NB4 (cell line): Measurements from ENCODE around the gene MED13L.
A peak's percentile ranks its signal among the peaks of the same experiment; 100 is the strongest.
"Not testable (repeated sequence)": the region's sequence is repeated elsewhere in the genome, so short reads cannot be mapped to it uniquely, and the experiment has no call there.

Source experiments
- DNase-seq: peaks from one replicate; pipeline ENCODE4 v3.0.0; 2010; ENCODE audit warnings: low read depth
- H3K4me3 ChIP-seq: one replicate; pipeline ENCODE4 v1.5.1; 2011; ENCODE audit warnings: mild to moderate bottlenecking, low read depth, low read length, moderate library complexity
- MYC ChIP-seq: IDR thresholded peaks from 2 replicates; pipeline ENCODE4 v1.6.1; 2011; ENCODE audit warnings: low read depth, low read length
- POLR2A ChIP-seq: IDR thresholded peaks from 2 replicates; pipeline ENCODE4 v1.6.1; 2011; ENCODE audit warnings: mild to moderate bottlenecking; ENCODE audit not compliant: insufficient read length; ENCODE audit errors: extremely low read depth
- TF ChIP-seq, protein P1 (sequence below): IDR thresholded peaks from 2 replicates; pipeline ENCODE4 v1.6.1; 2011; ENCODE audit warnings: low read depth, low read length
- TF ChIP-seq, protein P2 (sequence below): IDR thresholded peaks from one replicate; pipeline ENCODE4 v1.5.1; 2012; ENCODE audit warnings: low read depth, low read length

The MED13L gene

DNA sequence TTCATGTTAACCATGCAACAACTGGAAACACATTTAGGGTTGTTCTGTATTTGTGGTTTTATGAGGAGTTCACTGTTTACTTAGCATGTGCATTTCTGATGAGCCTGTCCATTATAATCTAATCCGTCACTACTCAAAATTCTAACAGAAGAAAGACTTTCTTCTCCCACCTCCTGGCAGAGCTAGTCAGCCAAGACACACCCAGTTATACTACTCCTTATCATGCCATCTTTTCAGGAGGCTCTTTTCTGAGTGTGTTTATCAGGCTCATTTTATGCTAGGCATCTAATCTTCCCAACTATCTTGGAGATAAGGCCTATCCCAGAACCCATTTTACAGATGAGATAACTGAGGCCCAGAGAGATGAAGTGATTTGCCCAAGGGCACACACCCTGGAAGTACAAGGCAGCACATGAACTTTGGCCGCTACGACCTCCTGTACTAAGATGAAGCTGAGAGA, 10.4 kb upstream of the MED13L start:
- TF ChIP-seq, protein P1, sequence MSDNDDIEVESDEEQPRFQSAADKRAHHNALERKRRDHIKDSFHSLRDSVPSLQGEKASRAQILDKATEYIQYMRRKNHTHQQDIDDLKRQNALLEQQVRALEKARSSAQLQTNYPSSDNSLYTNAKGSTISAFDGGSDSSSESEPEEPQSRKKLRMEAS: no peak
- no peak for TF ChIP-seq POLR2A
- TF ChIP-seq MYC: no peak
- TF ChIP-seq, protein P2, sequence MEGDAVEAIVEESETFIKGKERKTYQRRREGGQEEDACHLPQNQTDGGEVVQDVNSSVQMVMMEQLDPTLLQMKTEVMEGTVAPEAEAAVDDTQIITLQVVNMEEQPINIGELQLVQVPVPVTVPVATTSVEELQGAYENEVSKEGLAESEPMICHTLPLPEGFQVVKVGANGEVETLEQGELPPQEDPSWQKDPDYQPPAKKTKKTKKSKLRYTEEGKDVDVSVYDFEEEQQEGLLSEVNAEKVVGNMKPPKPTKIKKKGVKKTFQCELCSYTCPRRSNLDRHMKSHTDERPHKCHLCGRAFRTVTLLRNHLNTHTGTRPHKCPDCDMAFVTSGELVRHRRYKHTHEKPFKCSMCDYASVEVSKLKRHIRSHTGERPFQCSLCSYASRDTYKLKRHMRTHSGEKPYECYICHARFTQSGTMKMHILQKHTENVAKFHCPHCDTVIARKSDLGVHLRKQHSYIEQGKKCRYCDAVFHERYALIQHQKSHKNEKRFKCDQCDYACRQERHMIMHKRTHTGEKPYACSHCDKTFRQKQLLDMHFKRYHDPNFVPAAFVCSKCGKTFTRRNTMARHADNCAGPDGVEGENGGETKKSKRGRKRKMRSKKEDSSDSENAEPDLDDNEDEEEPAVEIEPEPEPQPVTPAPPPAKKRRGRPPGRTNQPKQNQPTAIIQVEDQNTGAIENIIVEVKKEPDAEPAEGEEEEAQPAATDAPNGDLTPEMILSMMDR: no peak
- H3K4me3 ChIP-seq: no peak overlapping the region
- DNase-seq: no peak

DNA sequence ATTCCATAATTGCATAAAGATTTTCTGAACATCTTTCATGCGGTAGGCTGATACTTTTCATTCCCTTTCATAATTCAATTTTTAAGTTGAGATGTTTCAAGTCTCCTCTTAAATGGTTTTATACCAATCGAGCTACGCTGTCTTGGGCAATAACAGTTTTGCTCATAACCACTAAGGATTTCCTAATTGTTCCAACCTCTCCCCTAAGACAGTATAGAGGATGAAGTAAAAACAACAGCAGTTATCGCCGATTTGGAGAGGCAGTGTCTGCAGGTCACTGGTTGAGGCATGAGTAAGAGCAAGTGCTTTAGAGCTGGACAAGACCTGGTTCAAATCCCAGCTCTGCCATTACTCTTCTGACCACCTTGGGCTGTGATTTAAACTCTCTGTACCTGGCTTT, 6.9 kb upstream of the MED13L start:
- DNase-seq: peak; percentile 98
- peak; percentile 69 for TF ChIP-seq MYC
- TF ChIP-seq, protein P1: 0 out of 2 replicates have a peak, but pooled peaks have one; percentile 28
- no peak for TF ChIP-seq POLR2A
- H3K4me3 ChIP-seq: peak overlapping the region; percentile 50

DNA sequence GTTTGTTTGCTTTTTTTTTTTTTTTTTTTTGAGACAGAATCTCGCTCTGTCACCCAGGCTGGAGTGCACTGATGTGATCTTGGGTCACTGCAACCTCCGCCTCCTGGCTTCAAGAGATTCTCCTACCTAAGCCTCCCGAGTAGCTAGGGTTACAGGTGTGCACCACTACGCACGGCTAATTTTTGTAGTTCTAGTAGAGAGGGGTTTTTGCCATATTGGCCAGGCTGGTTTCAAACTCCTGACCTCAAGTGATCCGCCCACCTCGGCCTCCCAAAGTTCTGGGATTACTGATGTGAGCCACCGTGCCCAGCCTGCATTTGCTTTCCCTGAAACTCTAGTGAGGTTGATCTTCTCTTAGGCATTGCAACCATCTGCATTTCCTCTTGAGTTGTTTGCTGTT, 6.4 kb upstream of the MED13L start:
- H3K4me3 ChIP-seq: peak overlapping the region; percentile 50
- not testable (repeated sequence) for DNase-seq

DNA sequence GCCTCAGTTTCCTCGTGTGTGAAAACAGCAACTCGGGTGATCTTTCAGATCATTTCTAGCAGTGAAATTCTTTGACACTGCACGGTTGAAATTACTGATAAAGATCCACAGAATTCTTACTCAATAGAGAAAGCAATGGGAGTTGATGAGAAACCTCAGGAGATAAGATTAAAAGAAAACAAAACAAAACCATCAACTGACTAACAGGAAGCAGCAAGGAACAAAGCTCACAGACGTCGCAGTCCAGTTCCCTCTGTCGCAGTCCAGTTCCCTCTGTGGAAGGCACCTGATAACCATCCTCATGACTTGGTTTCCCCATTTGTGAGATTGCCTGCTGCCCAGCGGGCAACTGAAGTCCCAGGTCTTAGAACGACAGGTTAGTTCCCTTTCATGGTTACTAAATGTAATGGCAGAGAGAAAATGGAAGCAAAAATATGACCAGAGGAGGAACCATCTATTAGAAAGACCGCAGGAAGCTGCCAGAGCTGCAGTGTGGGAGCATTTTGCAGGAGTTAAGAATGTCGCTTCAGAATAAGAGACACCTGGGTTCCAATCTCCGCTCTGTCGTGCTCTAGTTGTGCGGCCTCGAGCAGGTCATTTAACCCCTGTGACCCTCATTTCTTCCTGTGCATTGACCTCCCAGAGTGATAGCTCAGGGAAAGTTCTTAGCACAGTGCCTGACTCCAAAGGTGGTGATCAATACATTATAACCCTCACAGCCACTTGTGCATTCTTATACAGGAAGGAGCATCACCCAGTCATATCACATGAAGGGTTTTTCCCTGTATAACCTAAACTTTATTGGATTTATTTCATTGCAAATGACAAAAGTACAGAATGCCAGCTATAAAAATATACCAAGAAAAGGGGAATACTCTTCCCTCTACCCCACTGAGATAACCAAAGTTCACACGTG, 5.1 kb upstream of the MED13L start:
- H3K4me3 ChIP-seq: peak overlapping the region; percentile 73
- TF ChIP-seq, protein P1: no peak
- TF ChIP-seq MYC (0 out of 2 replicates have a peak, but pooled peaks have one; percentile 35), POLR2A (peak; percentile 44)
- TF ChIP-seq, protein P2: no peak
- peak; percentile 81 for DNase-seq

DNA sequence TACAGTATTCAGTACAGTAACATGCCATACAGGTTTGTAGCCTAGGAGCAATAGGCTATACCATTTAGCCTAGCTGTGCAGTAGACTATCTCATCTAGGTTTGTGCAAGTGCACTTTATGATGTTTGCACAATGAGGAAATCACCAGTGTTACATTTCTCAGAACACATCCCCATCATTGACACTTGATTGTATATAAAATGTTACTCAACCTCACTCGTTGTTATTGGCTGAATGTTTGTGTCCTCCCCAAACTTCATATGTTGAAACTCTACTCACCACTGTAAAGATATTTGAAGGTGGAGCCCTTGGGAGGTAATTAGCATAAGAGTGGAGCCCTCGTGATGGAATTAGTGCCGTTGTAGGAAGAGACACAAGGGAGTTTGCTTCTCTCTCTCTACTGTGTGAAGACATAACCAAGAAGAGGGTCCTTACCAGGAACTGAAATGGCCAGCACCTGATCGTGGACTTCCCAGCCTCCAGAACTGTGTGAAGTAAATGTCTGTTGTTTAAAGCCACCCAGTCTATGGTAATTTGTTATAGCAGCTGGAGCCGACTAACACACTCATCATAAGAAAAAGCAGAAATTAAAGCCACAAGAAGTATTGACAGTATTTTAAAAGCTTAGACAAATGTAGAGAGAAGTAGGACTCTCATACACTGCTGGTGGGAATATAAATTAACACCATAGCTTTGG, 3.2 kb upstream of the MED13L start:
- peak; percentile 61 for TF ChIP-seq POLR2A
- TF ChIP-seq MYC: peak; percentile 24; the same call in 1 of the 2 replicates
- TF ChIP-seq, protein P2: no peak
- TF ChIP-seq, protein P1: peak; percentile 65; the same call in 1 of the 2 replicates
- peak; percentile 97 for DNase-seq
- peak overlapping the region; percentile 32 for H3K4me3 ChIP-seq

DNA sequence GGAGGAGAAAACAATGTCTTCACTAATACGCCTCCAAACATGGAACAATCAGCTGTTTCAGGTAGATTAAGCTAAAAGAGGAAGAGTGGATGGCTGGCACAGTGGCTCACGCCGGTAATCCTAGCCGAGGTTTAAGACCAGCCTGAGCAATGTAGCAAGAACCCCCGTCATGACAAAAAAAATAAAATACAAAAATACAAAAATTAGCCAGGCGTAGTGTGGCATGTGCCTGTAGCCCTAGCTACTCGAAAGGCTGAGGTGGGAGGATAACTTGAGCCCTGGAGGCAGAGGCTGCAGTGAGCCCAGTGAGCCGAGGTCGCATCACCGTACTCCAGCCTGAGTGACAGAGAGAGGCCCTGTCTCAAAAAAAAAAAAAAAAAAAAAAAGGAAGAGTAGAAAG, 1.2 kb upstream of the MED13L start:
- H3K4me3 ChIP-seq: no peak overlapping the region
- peak; percentile 61 for DNase-seq
- TF ChIP-seq, protein P1: no peak
- TF ChIP-seq, protein P2: no peak
- TF ChIP-seq MYC (no peak; the same call in 1 of the 2 replicates), POLR2A (no peak)
